C4-2B (cell line): ENCODE measurements around the gene KLHL21.

Experiments
- CTCF ChIP-seq: fragments of 450-650 bp; conservative IDR thresholded peaks from 2 replicates; pipeline ENCODE4 v1.5.1; 2017; ENCODE audit warnings: mild to moderate bottlenecking
- ZFX ChIP-seq: fragments of 450-650 bp; IDR thresholded peaks from 2 replicates; pipeline ENCODE4 v1.6.1; 2017

GRCh38 chr1:6603238-6603914 lies 707 bp upstream of the KLHL21 start:
- TF ChIP-seq CTCF (no peak), ZFX (no peak)
